GM18511 (cell line): ENCODE measurements around the gene ATG5.

Experiments
- ATAC-seq: cut with Tn5 transposase; IDR thresholded peaks from one replicate; pipeline ENCODE4 v1.9.1; 2021; ENCODE audit warnings: mild to moderate bottlenecking, moderate library complexity; ENCODE audit not compliant: unreplicated experiment

The ATG5 gene

DNA sequence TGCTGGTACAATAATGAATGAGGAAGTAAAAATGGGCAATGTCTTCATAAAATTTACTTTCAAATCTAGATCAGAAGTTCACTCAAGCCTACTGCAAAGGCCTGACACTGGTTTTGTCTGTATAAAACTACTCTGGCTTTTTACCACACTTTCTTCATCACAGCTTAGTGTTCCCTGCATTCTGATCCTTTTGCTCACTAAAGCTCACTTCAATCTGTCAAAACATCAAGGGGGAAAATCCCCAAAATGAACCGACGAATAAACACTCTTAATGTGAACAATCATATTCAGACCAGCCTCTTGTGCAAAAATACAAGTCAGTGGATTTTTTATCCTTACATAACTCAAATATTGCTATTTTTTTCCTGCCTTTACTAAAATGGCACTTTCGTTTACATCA, 140.9 kb downstream of the ATG5 start:
- ATAC-seq, result no peak

GRCh38 chr6:106183430-106183829, 142.1 kb downstream of the ATG5 start:
- no peak for ATAC-seq

DNA sequence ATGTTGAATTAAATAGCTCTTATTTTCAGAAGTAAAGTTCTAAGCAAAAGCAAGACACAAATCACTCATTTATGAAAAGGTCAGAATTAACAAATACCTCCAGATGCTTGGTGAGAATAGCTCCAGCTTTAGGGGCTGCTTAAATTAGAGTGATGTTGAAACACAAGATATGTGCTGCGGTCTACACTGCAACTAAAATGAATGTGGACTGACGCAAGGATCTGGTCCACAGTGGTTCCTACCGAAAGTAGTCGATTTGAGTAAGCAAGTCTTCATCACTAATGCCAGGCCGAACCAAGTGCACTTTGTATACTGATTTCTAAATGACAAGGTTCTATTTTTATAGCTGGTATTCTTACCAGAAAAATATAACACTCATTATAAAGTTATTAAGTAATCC, 143.1 kb downstream of the ATG5 start:
- peak; percentile 88 for ATAC-seq

- peak; percentile 62 for ATAC-seq
These were observed 143.7 kb downstream of the ATG5 start for GRCh38 chr6:106181664-106182418.

DNA sequence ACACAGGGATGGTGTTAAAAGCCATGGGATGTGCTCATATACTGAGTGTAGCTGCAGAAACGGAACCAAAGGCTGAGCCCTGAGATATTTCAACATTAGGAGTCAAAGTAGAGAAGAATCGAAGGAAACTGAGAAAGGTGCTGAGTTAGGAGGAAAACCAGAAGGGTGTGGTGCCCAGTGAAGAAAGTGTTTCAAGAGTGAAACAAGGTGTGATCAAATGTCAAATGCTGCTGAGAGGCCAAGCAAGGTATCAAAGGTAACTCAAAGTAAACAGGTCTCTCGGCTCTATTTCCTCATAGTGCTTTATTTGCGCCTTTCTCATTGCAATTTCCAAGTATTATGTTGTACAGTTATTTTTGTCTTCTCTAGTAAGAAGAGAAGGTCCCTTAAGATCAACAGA, 145.4 kb downstream of the ATG5 start:
- no peak for ATAC-seq

DNA sequence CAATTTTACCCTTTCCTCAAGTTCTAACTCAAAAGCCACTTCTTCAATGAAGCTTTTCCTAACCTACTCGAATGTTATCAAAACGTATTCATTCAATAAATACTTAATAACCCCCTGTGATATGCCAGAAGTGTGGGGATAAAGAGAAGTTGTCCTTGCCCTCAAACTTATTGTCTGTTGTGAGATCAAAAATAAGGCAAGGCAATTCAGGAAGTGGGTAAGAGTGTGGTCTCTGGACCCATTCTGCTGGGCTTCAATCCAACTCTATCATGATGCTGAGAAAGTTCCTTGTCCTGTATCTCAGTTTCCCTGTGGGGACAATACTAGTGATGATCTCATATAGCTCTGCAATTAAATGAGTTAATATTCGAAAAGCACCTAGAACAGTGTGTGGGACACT, 146.7 kb downstream of the ATG5 start:
- no peak for ATAC-seq

- ATAC-seq, result no peak
These were observed 147.8 kb downstream of the ATG5 start for GRCh38 chr6:106177786-106178185.

- no peak for ATAC-seq
These were observed 152.3 kb downstream of the ATG5 start for GRCh38 chr6:106173124-106173879.

DNA sequence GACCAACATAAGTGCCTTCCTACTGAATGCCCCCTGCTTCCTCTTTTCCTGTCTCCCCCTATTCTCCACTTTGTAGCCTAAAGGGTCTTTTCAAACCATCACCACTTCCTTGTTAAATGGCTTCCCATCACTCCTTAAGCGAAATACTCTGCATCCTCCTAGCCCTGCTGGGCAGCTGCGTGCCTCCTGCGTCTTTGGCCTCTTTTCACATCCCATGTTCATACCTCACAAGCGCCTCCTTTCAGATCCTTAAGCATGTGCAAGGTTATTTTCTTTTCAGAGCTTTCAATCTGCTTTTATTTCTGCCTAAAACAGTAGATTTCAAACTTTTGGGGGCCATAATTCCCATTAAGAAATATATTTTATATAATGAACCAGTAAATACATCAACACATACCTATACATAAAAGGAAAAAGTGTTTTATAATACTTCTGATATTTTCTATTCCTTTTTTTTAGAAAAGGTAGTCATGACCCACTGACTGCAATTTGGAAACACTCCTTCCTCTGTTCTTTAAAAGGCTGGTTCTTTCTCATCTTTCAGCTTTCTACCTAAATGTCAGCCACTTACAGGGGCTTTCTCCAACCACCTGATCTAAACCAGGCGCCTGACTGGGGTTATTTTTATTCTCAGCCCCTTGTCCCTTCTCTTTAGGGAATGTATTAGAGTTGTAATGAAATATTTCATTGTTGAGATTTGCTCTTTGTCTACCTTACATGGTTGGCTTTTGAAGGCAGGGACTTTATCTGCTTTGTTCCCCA, 155.3 kb downstream of the ATG5 start:
- no peak for ATAC-seq

- ATAC-seq, result no peak
These were observed 156.0 kb downstream of the ATG5 start for GRCh38 chr6:106169517-106169916.

DNA sequence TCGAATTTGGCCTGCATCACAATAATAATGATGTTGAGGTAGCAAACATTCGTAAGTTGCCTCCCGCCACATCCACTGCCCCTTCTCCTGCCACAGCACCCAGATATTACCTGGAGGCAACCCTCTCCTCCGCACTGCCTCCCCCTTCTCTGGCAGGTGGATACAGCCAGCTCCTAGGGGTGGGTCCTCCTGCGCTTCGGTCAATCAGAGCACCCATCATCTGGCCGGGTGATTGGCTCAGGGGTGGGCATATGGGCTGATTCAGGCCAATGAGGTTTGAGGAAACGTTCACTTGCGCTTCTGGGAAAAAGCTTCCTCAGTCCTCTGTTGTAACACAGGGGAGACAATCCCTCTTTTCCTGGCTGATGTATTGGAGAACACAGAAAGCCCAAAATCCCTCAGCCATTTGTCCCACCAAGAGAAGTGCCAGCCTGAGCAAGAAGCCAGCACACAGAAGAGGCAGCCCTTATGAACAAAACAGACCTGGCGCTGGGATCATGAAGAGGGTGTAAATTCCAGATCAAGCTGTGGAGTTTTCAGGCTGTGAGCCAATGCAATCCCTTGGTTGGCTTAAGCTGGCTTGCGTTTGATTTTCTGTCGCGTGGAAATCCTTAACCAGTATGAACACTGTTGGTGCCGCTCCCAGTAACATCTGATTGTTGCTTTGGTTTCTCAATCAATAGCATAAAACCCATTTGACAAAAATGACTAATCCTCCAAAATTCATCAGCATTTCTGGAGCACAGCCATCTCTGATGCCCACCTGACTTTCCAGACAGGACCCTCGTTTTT, 157.3 kb downstream of the ATG5 start:
- no peak for ATAC-seq

GRCh38 chr6:106167096-106167814, 158.3 kb downstream of the ATG5 start:
- peak; percentile 44 for ATAC-seq

DNA sequence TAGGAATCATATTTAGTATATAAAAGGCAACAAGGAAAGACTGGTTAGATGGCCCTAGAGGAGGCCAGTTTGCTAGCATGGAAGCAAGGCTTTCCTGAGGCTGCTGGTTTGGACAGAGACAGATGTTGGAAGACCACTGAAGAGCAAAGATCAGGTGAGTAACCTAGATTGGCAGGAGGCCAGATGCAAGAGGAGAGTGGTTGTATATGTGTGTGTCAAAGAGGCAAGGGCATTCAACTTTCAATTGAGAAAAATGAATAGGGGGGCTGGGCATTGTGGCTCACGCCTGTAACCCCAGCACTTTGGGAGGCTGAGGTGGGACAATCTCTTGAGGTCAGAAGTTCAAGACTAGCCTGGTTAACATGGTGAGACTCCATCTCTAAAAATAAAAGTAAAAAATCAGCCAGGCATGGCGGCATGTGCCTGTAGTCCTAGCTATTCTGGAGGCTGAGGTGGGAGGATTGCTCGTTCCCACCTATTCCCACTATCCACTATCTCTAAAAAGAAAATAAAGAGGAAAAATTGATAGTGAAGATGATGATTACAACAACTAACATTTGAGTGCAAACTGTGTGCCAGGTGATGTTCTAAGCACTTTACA, 159.6 kb downstream of the ATG5 start:
- no peak for ATAC-seq

- ATAC-seq, result peak; percentile 54
These were observed 161.3 kb downstream of the ATG5 start for GRCh38 chr6:106163966-106164877.

GRCh38 chr6:106163446-106163965, 162.1 kb downstream of the ATG5 start:
- ATAC-seq, result peak; percentile 36

DNA sequence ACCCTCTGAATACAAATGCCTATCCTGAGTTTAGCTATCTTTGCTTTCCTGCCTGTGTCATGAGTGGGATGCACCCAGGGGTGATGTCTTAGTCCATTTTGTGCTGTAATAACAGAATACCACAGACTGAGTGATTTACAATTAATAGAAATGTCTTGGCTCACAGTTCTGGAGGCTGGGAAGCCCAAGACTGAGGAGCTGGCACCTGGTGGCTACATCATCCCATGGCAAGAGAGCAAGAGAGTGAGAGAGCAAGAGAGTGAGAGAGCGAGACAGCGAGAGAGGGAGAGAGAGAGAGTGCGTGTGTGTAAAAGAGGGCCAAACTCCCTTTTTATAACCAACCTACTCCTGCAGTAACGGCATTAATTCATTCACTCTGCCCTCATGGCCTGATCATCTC, 162.6 kb downstream of the ATG5 start:
- no peak for ATAC-seq

DNA sequence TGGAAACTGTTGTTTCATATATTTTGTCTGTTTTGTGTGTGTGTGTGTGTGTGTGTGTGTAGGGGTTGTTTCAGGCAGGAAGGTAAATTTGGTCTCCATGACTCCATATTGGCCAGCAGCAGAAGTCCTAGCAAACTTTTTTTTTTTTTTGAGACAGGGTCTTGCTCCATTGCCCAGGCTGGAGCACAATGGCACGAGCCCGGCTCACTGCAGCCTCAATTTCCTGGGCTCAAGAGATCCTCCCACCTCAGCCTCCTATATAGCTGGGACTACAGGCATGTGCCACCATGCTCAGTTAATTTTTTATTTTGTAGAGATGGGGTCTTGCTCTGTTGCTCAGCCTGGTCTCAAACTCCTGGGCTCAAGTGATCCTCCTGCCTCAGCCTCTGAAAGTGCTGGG, 163.7 kb downstream of the ATG5 start:
- no peak for ATAC-seq

DNA sequence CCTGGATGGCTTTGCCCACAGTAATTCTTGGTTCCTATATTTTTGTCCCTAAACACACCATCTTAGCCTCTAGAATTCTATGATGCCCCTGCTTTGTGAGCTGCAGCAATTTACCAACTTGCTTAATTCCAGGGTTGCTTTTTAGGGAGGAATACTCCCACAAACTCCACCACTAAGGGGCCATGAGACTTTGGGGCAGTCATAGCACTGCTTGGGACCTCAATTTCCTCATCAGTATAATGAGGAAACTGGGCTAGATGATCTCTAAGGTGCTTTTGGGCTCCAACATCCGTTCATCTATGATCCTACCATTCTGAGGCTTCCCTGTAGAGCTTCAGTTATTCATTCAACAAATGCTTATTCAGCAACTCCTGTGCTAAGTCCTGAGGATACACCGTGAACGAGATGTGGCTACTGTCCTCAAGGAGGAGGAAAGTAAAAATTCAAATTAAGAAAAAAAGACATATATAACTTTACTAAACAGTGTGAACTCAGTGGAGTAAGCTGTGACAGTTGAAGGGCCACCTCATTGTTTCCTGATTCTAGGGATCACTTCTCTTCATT, 164.2 kb downstream of the ATG5 start:
- ATAC-seq, result no peak
